H9 (cell line): Measurements from ENCODE around the gene TEX19. TPM values are rescaled to one million over a fixed set of nuclear protein-coding genes. Genes with fewer than 3 reads are reported as not detected.
A peak's percentile ranks its signal among the peaks of the same experiment; 100 is the strongest.

Experiments
- DNase-seq: peaks from one replicate; pipeline ENCODE4 v3.0.0-alpha.2; 2017
- H2AFZ ChIP-seq: one replicate; pipeline ENCODE4 v1.6.1; 2013; ENCODE audit warnings: mild to moderate bottlenecking, low read length, control low read depth, moderate library complexity
- H2AK5ac ChIP-seq: 2 replicates; pipeline ENCODE4 v1.6.1; 2013; ENCODE audit warnings: low read length, control low read depth, mixed read lengths; ENCODE audit not compliant: insufficient read length
- H2BK120ac ChIP-seq: one replicate; pipeline ENCODE4 v1.6.1; 2013; ENCODE audit warnings: low read depth, mild to moderate bottlenecking, low read length, control low read depth, inconsistent platforms; ENCODE audit not compliant: poor library complexity, severe bottlenecking
- H2BK12ac ChIP-seq: 2 replicates; pipeline ENCODE4 v1.6.1; 2013; ENCODE audit warnings: low read length, control low read depth, mixed read lengths, low read depth; ENCODE audit not compliant: insufficient read length
- H2BK15ac ChIP-seq: 2 replicates; pipeline ENCODE4 v1.6.1; 2013; ENCODE audit warnings: low read depth, low read length, control low read depth
- H2BK20ac ChIP-seq: one replicate; pipeline ENCODE4 v1.6.1; 2013; ENCODE audit warnings: low read depth, mild to moderate bottlenecking, low read length, control low read depth, inconsistent platforms; ENCODE audit not compliant: poor library complexity, severe bottlenecking
- H2BK5ac ChIP-seq: 2 replicates; pipeline ENCODE4 v1.6.1; 2013; ENCODE audit warnings: low read length, control low read depth, mixed read lengths; ENCODE audit not compliant: insufficient read length
- H3K14ac ChIP-seq: 2 replicates; pipeline ENCODE4 v1.6.1; 2013; ENCODE audit warnings: low read length, control low read depth; ENCODE audit not compliant: insufficient read depth
- H3K18ac ChIP-seq: 2 replicates; pipeline ENCODE4 v1.6.1; 2013; ENCODE audit warnings: low read depth, mild to moderate bottlenecking, mixed read lengths, low read length, control low read depth; ENCODE audit not compliant: insufficient read length
- H3K23ac ChIP-seq: 2 replicates; pipeline ENCODE4 v1.6.1; 2013; ENCODE audit warnings: low read length, control low read depth, mixed read lengths, low read depth; ENCODE audit not compliant: insufficient read length
- H3K23me2 ChIP-seq: 2 replicates; pipeline ENCODE4 v1.6.1; 2013; ENCODE audit warnings: low read depth, mild to moderate bottlenecking, mixed read lengths, low read length, control low read depth; ENCODE audit not compliant: insufficient read length, poor library complexity, severe bottlenecking
- H3K27ac ChIP-seq: 2 replicates; pipeline ENCODE4 v1.5.1; 2013; ENCODE audit warnings: low read length, control low read depth, mixed read lengths, low read depth; ENCODE audit not compliant: insufficient read length
- H3K27me3 ChIP-seq: 2 replicates; pipeline ENCODE4 v1.6.1; 2013; ENCODE audit warnings: low read length, control low read depth, inconsistent platforms; ENCODE audit not compliant: insufficient read depth
- H3K4ac ChIP-seq: 2 replicates; pipeline ENCODE4 v1.6.1; 2013; ENCODE audit warnings: low read depth, mild to moderate bottlenecking, control low read depth, inconsistent platforms, low read length, moderate library complexity
- H3K4me1 ChIP-seq: 2 replicates; pipeline ENCODE4 v1.6.1; 2013; ENCODE audit warnings: low read length, control low read depth, inconsistent platforms; ENCODE audit not compliant: insufficient read depth
- H3K4me2 ChIP-seq: 2 replicates; pipeline ENCODE4 v1.6.1; 2013; ENCODE audit warnings: low read length, control low read depth, mixed read lengths; ENCODE audit not compliant: insufficient read length, insufficient read depth
- H3K56ac ChIP-seq: 2 replicates; pipeline ENCODE4 v1.6.1; 2013; ENCODE audit warnings: low read depth, mild to moderate bottlenecking, mixed read lengths, low read length, control low read depth; ENCODE audit not compliant: insufficient read length
- H3K79me1 ChIP-seq: 2 replicates; pipeline ENCODE4 v1.6.1; 2013; ENCODE audit warnings: low read depth, mild to moderate bottlenecking, moderate library complexity, low read length, control low read depth, inconsistent platforms; ENCODE audit not compliant: insufficient read depth, poor library complexity, severe bottlenecking
- H3K79me2 ChIP-seq: 2 replicates; pipeline ENCODE4 v1.6.1; 2013; ENCODE audit warnings: low read length, control low read depth, inconsistent platforms; ENCODE audit not compliant: insufficient read depth
- H3K9ac ChIP-seq: 2 replicates; pipeline ENCODE4 v1.6.1; 2013; ENCODE audit warnings: low read length, control low read depth, mixed read lengths; ENCODE audit not compliant: insufficient read length; ENCODE audit errors: extremely low read depth
- H3K9me3 ChIP-seq: one replicate; pipeline ENCODE4 v1.6.1; 2013; ENCODE audit warnings: low read depth, low read length, inconsistent platforms; ENCODE audit not compliant: control insufficient read depth
- H3T11ph ChIP-seq: one replicate; pipeline ENCODE4 v1.6.1; 2013; ENCODE audit warnings: mild to moderate bottlenecking, low read length, control low read depth, inconsistent platforms
- H4K20me1 ChIP-seq: one replicate; pipeline ENCODE4 v1.6.1; 2013; ENCODE audit not compliant: control insufficient read depth, insufficient read length, insufficient read depth
- H4K5ac ChIP-seq: 2 replicates; pipeline ENCODE4 v1.6.1; 2013; ENCODE audit warnings: low read depth, mild to moderate bottlenecking, mixed read lengths, low read length, control low read depth; ENCODE audit not compliant: insufficient read length
- H4K8ac ChIP-seq: replicated peaks from 2 replicates; pipeline ENCODE4 v1.6.1; 2013; ENCODE audit warnings: low read length, control low read depth, mixed read lengths, low read depth; ENCODE audit not compliant: insufficient read length
- H4K91ac ChIP-seq: 2 replicates; pipeline ENCODE4 v1.6.1; 2013; ENCODE audit warnings: low read depth, mild to moderate bottlenecking, moderate library complexity, mixed read lengths, low read length, control low read depth; ENCODE audit not compliant: insufficient read length
- H3K27ac Mint-ChIP-seq, 3 experiments: 2 replicates in 2 of 3; 3 replicates in 1 of 3; pipeline ENCODE4 v1.8.0; 2020 to 2021; ENCODE audit warnings: mixed read lengths in 3 of 3, mild to moderate bottlenecking in 1 of 3, moderate library complexity in 1 of 3
- H3K27me3 Mint-ChIP-seq: 2 replicates; pipeline ENCODE4 v1.8.0; 2021; ENCODE audit warnings: low read depth, mild to moderate bottlenecking, moderate library complexity, mixed read lengths
- H3K36me3 Mint-ChIP-seq, 3 experiments: 2 replicates in 2 of 3; 3 replicates in 1 of 3; pipeline ENCODE4 v1.8.0; 2020 to 2021; ENCODE audit warnings: low read depth in 3 of 3, mixed read lengths in 3 of 3; ENCODE audit not compliant: insufficient read depth in 1 of 3
- H3K4me1 Mint-ChIP-seq, 2 experiments: 2 replicates each; pipeline ENCODE4 v1.8.0; 2020; ENCODE audit warnings: mixed read lengths in 2 of 2
- H3K4me3 Mint-ChIP-seq, 2 experiments: 2 replicates in 1 of 2; 3 replicates in 1 of 2; pipeline ENCODE4 v1.8.0; 2020 to 2021; ENCODE audit warnings: mild to moderate bottlenecking in 2 of 2, mixed read lengths in 2 of 2, moderate library complexity in 1 of 2
- H3K9me3 Mint-ChIP-seq, 2 experiments: 2 replicates in 1 of 2; 3 replicates in 1 of 2; pipeline ENCODE4 v1.8.0; 2020; ENCODE audit warnings: mild to moderate bottlenecking in 2 of 2, mixed read lengths in 2 of 2, moderate library complexity in 1 of 2
- WGBS: extraction: QIAGEN DNeasy Blood & Tissue Kit; methylation state at CpG from one replicate; pipeline ENCODE4 v1.1.7; 2013; ENCODE audit warnings: missing lambda C conversion rate, low lambda C conversion rate, mixed read lengths; ENCODE audit not compliant: insufficient read length; ENCODE audit errors: extremely low coverage; 5-methylcytosine and 5-hydroxymethylcytosine counted together
- total RNA-seq: library from RNA; stranded (reverse); gene quantifications from 2 replicates; pipeline ENCODE4 v1.2.1, GENCODE V29; 2021
- TF ChIP-seq, protein P1 (sequence below): fragments of 200-600 bp; sonication (generic); conservative IDR thresholded peaks from 3 replicates; pipeline ENCODE4 v1.8.0; 2021; ENCODE audit warnings: antibody characterized with exemption, mild to moderate bottlenecking

The TEX19 gene
- total RNA-seq, 1 experiment from 2014 or later, result 1.4 TPM

DNA sequence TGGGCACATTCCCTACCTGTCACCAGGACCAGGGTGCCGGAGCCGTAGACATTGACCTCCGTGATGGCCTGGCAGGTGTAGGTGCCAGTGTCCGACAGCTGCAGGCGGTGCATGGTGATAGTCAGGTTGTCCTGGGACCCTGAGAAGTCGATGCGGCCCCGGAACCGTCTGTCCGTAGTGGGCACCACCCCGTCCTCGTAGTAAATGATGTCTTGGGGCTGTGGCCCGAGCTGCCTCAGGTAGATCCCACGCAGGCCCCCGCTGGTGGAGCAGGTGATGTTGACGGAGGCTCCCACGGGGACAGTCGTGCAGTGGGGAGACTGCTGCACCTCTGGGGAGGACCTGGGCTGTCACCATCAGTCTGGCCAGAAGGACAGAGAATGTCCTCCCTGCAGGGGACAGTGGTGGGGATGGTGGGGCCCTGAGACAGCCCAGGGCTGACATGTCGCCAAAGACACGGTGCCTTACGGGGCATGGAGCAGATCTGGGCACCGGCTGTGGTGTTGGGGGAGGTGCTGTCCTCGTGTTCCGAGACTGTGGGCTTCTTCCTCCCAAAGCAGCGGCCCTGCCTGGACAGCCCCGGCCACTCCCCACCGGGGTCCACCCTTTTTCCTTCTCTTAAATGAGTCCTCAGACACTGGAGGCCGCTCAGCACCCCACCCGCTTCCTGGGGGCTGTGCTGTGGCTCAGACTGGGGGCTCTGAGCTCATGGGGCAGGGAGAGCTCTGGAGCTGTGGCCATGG is 42.2 kb upstream of the TEX19 start:
- TF ChIP-seq, protein P1, sequence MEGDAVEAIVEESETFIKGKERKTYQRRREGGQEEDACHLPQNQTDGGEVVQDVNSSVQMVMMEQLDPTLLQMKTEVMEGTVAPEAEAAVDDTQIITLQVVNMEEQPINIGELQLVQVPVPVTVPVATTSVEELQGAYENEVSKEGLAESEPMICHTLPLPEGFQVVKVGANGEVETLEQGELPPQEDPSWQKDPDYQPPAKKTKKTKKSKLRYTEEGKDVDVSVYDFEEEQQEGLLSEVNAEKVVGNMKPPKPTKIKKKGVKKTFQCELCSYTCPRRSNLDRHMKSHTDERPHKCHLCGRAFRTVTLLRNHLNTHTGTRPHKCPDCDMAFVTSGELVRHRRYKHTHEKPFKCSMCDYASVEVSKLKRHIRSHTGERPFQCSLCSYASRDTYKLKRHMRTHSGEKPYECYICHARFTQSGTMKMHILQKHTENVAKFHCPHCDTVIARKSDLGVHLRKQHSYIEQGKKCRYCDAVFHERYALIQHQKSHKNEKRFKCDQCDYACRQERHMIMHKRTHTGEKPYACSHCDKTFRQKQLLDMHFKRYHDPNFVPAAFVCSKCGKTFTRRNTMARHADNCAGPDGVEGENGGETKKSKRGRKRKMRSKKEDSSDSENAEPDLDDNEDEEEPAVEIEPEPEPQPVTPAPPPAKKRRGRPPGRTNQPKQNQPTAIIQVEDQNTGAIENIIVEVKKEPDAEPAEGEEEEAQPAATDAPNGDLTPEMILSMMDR, result no peak
- no peaks in the 10 kb centered on the region for H3K9me3 Mint-ChIP-seq
- no peak overlapping the region for H3K56ac ChIP-seq
- no peak overlapping the region for H3K27ac Mint-ChIP-seq
- no peak overlapping the region for H2BK12ac ChIP-seq
- H3T11ph ChIP-seq, result no peak overlapping the region
- H3K4ac ChIP-seq, result no peak overlapping the region
- H4K20me1 ChIP-seq, result peaks cover 6% of the 10 kb centered on the region
- no peaks in the 10 kb centered on the region for H3K36me3 Mint-ChIP-seq
- no peak overlapping the region for H4K8ac ChIP-seq
- H3K79me1 ChIP-seq, result no peaks in the 10 kb centered on the region
- no peak overlapping the region for H2AFZ ChIP-seq
- no peak overlapping the region for H2AK5ac ChIP-seq
- no peak overlapping the region for H4K5ac ChIP-seq
- peaks cover 5 to 15% of the 10 kb centered on the region in 2 experiments for H3K4me1 Mint-ChIP-seq
- H3K27ac ChIP-seq, result no peak overlapping the region
- H3K9me3 ChIP-seq, result no peaks in the 10 kb centered on the region
- H3K27me3 ChIP-seq, result no peaks in the 10 kb centered on the region
- H2BK120ac ChIP-seq, result no peak overlapping the region
- no peak overlapping the region for H3K23ac ChIP-seq
- no peak overlapping the region for H3K4me2 ChIP-seq
- H2BK20ac ChIP-seq, result no peak overlapping the region
- peaks cover 19% of the 10 kb centered on the region for H3K27me3 Mint-ChIP-seq
- no peak overlapping the region for H2BK15ac ChIP-seq
- H2BK5ac ChIP-seq, result no peak overlapping the region
- H3K14ac ChIP-seq, result no peak overlapping the region
- no peaks in the 10 kb centered on the region for H3K79me2 ChIP-seq
- H4K91ac ChIP-seq, result no peak overlapping the region
- no peak overlapping the region for H3K9ac ChIP-seq
- DNase-seq, result no peak
- H3K23me2 ChIP-seq, result peaks cover 3% of the 10 kb centered on the region
- peak overlapping the region in 1 of 2 experiments; percentile 26; a peak in 1 of 5 replicates for H3K4me3 Mint-ChIP-seq
- WGBS, result no CpG with 5 or more reads among the region's 29 CpGs
- no peak overlapping the region for H3K18ac ChIP-seq
- no peaks in the 10 kb centered on the region for H3K4me1 ChIP-seq
